ENCODE results near the gene COMT. TPM values are rescaled to one million over a fixed set of nuclear protein-coding genes. Genes with fewer than 3 reads are reported as not detected.

The COMT gene
- total RNA-seq, 1 donor from 2014 or later: 240 TPM

- Histone ChIP-seq H3K27ac (no peak overlapping the region), H3K4me3 (no peak overlapping the region), H3K4me1 (peaks cover 5% of the 10 kb centered on the region), H3K9me3 (no peaks in the 10 kb centered on the region), H3K36me3 (no peaks in the 10 kb centered on the region), H3K27me3 (no peaks in the 10 kb centered on the region)
- no peak for DNase-seq (ENCODE audit: extremely low spot score in 2 of 2)
- no peak for TF ChIP-seq POLR2AphosphoS5 (IDR thresholded peaks at IDR 0.05; ENCODE audit: insufficient read depth in 1 of 2, low read depth in 1 of 2)
- TF ChIP-seq POLR2A (IDR thresholded peaks at IDR 0.05): no peak
- TF ChIP-seq CTCF (IDR thresholded peaks at IDR 0.05): no peak
- intact Hi-C loops (cut with DNase I): no loop called here
Measured at GRCh38 chr22:20000246-20001081, 58.9 kb downstream of the COMT start.

GRCh38 chr22:20001082-20001638, 59.6 kb downstream of the COMT start:
- H3K4me1 ChIP-seq: no peaks in the 10 kb centered on the region
- intact Hi-C loops (cut with DNase I): no loop called here
- H3K9me3 ChIP-seq: no peaks in the 10 kb centered on the region
- TF ChIP-seq POLR2A (IDR thresholded peaks at IDR 0.05): no peak
- TF ChIP-seq CTCF (IDR thresholded peaks at IDR 0.05): no peak
- TF ChIP-seq POLR2AphosphoS5 (IDR thresholded peaks at IDR 0.05; ENCODE audit: insufficient read depth in 1 of 2, low read depth in 1 of 2): no peak
- no peak overlapping the region for H3K27ac ChIP-seq
- no peaks in the 10 kb centered on the region for H3K36me3 ChIP-seq
- H3K4me3 ChIP-seq: no peak overlapping the region
- no peak for DNase-seq (ENCODE audit: extremely low spot score in 2 of 2)
- H3K27me3 ChIP-seq: no peaks in the 10 kb centered on the region

- intact Hi-C loops (cut with DNase I): no loop called here
- TF ChIP-seq POLR2AphosphoS5 (IDR thresholded peaks at IDR 0.05; ENCODE audit: insufficient read depth in 1 of 2, low read depth in 1 of 2) (no peak), POLR2A (IDR thresholded peaks at IDR 0.05) (no peak), CTCF (IDR thresholded peaks at IDR 0.05) (no peak)
- Histone ChIP-seq H3K4me1 (no peaks in the 10 kb centered on the region), H3K27me3 (no peaks in the 10 kb centered on the region), H3K36me3 (no peaks in the 10 kb centered on the region), H3K9me3 (no peaks in the 10 kb centered on the region), H3K27ac (no peak overlapping the region), H3K4me3 (no peak overlapping the region)
- no peak for DNase-seq (ENCODE audit: extremely low spot score in 2 of 2)
Measured at GRCh38 chr22:20002128-20002527, 60.6 kb downstream of the COMT start.

- Histone ChIP-seq H3K27ac (no peak overlapping the region), H3K9me3 (no peaks in the 10 kb centered on the region), H3K27me3 (no peaks in the 10 kb centered on the region), H3K36me3 (no peaks in the 10 kb centered on the region), H3K4me1 (no peaks in the 10 kb centered on the region), H3K4me3 (no peak overlapping the region)
- no peak for DNase-seq (ENCODE audit: extremely low spot score in 2 of 2)
- intact Hi-C loops (cut with DNase I): no loop called here
- no peak for TF ChIP-seq CTCF (IDR thresholded peaks at IDR 0.05)
- TF ChIP-seq POLR2AphosphoS5 (IDR thresholded peaks at IDR 0.05; ENCODE audit: insufficient read depth in 1 of 2, low read depth in 1 of 2): no peak
- TF ChIP-seq POLR2A (IDR thresholded peaks at IDR 0.05): no peak
Measured at GRCh38 chr22:20002636-20003035, 61.1 kb downstream of the COMT start.

GRCh38 chr22:20003304-20003703, 61.7 kb downstream of the COMT start:
- no peaks in the 10 kb centered on the region for H3K27me3 ChIP-seq
- H3K36me3 ChIP-seq: no peaks in the 10 kb centered on the region
- no peak for DNase-seq (ENCODE audit: extremely low spot score in 2 of 2)
- TF ChIP-seq POLR2A (IDR thresholded peaks at IDR 0.05) (no peak), CTCF (IDR thresholded peaks at IDR 0.05) (no peak), POLR2AphosphoS5 (IDR thresholded peaks at IDR 0.05; ENCODE audit: insufficient read depth in 1 of 2, low read depth in 1 of 2) (no peak)
- no peak overlapping the region for H3K27ac ChIP-seq
- intact Hi-C loops (cut with DNase I): no loop called here
- no peak overlapping the region for H3K4me3 ChIP-seq
- H3K9me3 ChIP-seq: no peaks in the 10 kb centered on the region
- H3K4me1 ChIP-seq: no peaks in the 10 kb centered on the region
